Measurements from ENCODE around the gene ATP11A.

ATP11A gene

GRCh38 chr13:112684071-112684845 is 5.6 kb upstream of the ATP11A start:
- TF ChIP-seq CTCF (IDR thresholded peaks at IDR 0.05) = no peak

DNA sequence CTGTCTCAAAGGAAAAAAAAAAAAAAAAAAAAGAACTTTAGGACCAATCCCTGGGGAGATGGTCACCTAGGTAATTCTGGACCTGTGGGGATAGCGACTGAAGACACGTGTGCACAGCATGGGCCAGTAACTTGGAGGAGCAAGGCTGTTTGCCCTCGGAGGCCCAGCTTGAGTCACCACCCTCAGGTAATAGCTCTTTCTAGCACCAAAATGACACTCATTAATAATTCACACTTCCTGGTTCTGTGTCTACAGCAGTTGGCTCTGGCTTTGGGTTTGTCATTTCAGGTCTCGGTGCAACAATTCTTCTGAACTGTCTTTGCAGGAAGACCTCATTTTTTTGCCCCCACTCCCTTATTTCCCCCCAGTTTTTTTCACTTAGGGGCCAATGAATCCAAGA is 3.9 kb upstream of the ATP11A start:
- no peak for TF ChIP-seq CTCF (IDR thresholded peaks at IDR 0.05)

GRCh38 chr13:112686364-112686763 is 3.5 kb upstream of the ATP11A start:
- no peak for TF ChIP-seq CTCF (IDR thresholded peaks at IDR 0.05)

GRCh38 chr13:112686987-112687386 is 2.9 kb upstream of the ATP11A start:
- no peak for TF ChIP-seq CTCF (IDR thresholded peaks at IDR 0.05)

DNA sequence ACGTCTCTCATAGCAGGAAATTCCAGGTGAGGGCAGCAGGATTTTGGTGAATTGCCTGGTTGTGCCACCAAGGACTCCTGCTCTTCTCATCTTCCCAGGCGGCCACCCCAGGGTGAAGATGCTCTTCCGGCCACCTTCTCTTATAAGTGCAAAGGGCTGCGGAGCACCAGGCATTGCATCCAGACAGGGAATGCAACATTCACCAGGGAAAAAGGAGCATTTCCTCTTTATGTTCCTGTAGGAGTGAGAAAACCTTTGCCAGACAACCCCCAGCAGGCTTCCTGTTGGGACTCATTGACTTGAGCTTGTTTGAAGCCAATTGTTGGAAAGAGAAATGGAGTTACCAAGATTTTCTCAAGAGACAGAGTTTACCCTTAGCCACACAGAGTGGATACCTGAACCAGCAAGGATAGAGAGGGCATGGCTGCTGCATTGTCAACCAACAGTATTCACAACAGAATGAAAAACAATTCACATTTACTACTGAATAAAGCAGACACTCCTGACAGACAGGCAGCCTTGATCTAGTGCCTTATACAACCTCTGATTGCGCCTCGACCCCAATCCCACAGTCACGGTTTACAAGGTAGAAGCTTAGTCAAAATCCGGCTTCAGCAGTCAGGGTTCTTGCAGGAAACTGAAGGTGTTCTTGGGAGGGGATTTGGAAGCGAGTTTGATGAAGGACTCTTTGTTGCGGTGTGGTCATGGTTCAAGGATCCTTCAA is 1.8 kb upstream of the ATP11A start:
- TF ChIP-seq CTCF (IDR thresholded peaks at IDR 0.05) = no peak

GRCh38 chr13:112688560-112689302 is 1.1 kb upstream of the ATP11A start:
- no peak for TF ChIP-seq CTCF (IDR thresholded peaks at IDR 0.05)

GRCh38 chr13:112690283-112690929 is 568 bp downstream of the ATP11A start:
- TF ChIP-seq CTCF (IDR thresholded peaks at IDR 0.05) = no peak
